Fibroblast of the conjunctiva (primary cell): ENCODE results near the gene PVALEF.

Experiments
- DNase-seq: peaks from one replicate; pipeline ENCODE4 v3.0.0-alpha.2; 2010; ENCODE audit warnings: low read depth

PVALEF gene

GRCh38 chr17:81128774-81129173, 36.5 kb upstream of the PVALEF start:
- DNase-seq = no peak

GRCh38 chr17:81129289-81129688, 36.0 kb upstream of the PVALEF start:
- no peak for DNase-seq

- no peak for DNase-seq
Measured at GRCh38 chr17:81129711-81130367, 35.5 kb upstream of the PVALEF start.

- no peak for DNase-seq
Measured at GRCh38 chr17:81130385-81131361, 34.6 kb upstream of the PVALEF start.

- no peak for DNase-seq
Measured at GRCh38 chr17:81131486-81132196, 33.7 kb upstream of the PVALEF start.

- no peak for DNase-seq
Measured at GRCh38 chr17:81132197-81132540, 33.1 kb upstream of the PVALEF start.

GRCh38 chr17:81132770-81133723, 32.3 kb upstream of the PVALEF start:
- DNase-seq = no peak

GRCh38 chr17:81134064-81134781, 31.1 kb upstream of the PVALEF start:
- DNase-seq = no peak

- DNase-seq = no peak
Measured at GRCh38 chr17:81135505-81136278, 29.6 kb upstream of the PVALEF start.

GRCh38 chr17:81136366-81136765, 28.9 kb upstream of the PVALEF start:
- no peak for DNase-seq

GRCh38 chr17:81137248-81137647, 28.1 kb upstream of the PVALEF start:
- no peak for DNase-seq

- DNase-seq = no peak
Measured at GRCh38 chr17:81138083-81138482, 27.2 kb upstream of the PVALEF start.

GRCh38 chr17:81138500-81138899, 26.8 kb upstream of the PVALEF start:
- no peak for DNase-seq

GRCh38 chr17:81139428-81139827, 25.9 kb upstream of the PVALEF start:
- no peak for DNase-seq

- no peak for DNase-seq
Measured at GRCh38 chr17:81140018-81140417, 25.3 kb upstream of the PVALEF start.

GRCh38 chr17:81140695-81141094, 24.6 kb upstream of the PVALEF start:
- no peak for DNase-seq

- DNase-seq = peak; percentile 60
Measured at GRCh38 chr17:81142301-81143199, 22.8 kb upstream of the PVALEF start.

- no peak for DNase-seq
Measured at GRCh38 chr17:81143200-81143527, 22.1 kb upstream of the PVALEF start.

GRCh38 chr17:81143717-81144422, 21.4 kb upstream of the PVALEF start:
- no peak for DNase-seq
